ENCODE measurements around the gene SUSD6.

SUSD6 gene

DNA sequence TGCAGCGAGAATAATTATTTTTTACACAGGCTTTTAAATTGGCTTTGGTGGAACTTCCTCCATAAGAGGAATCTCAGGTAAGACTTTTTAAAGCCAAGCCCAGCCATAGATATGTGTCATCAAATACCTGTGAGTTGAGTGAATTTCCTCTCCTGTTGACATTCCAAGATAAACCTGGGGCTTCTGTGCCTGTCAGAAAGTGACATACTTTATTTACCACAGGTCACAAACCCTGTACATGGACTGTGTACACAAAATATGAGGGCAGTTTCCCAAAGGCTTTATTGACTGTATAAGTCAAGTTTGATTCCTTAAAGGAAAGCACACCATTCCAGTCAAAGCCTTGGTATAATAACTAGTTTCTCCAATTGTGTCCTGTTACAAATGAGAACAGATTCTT lies 129.7 kb downstream of the SUSD6 start:
- TF ChIP-seq CTCF (IDR thresholded peaks at IDR 0.05; ENCODE audit: low read length, missing control alignments) = no peak
- DNase-seq (ENCODE audit: low read depth) = no peak
- H3K4me3 ChIP-seq (replicated peaks; ENCODE audit: low read depth, low read length) = no peak overlapping the region

DNA sequence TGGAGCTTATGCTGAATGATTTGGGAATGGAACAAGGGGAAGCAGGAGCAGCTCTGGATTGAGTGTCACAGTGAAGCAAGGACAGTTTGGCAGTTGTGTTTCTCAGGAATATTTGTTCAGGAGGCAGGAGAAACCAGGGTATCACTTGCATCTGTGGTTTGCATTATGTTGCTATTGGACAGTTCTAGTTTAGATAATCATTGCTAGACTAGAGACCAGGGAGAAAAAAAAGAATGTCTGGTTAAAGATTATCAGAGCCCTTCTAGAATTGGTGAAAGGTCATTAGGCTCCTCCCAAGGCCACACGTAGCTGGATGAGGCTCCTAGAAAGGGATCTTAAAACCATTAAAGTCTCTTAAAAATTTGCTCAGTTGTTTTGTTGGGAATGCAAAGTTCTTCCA lies 138.6 kb downstream of the SUSD6 start:
- TF ChIP-seq CTCF (IDR thresholded peaks at IDR 0.05; ENCODE audit: low read length, missing control alignments) = no peak
- no peak overlapping the region for H3K4me3 ChIP-seq (replicated peaks; ENCODE audit: low read depth, low read length)
- no peak for DNase-seq (ENCODE audit: low read depth)

DNA sequence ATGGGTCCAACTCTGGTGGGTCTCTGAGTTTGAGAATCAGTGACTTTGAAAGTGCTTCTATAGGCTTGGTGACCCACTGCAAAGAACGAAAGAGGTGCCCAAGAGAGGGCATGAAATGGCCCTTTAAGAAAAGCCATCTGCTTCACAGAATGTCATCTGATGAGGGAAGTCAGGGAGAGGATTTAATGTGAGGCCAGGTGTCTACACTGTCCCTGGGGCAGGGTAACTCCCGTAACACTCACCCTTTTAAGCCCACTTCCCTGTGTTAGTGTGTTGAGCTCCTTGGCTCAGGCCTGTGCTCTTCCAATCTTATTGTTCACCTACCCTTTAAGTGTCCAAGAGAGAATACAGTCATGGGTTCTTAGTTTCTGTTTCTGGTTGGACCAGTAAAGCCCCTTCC lies 139.1 kb downstream of the SUSD6 start:
- no peak overlapping the region for H3K4me3 ChIP-seq (replicated peaks; ENCODE audit: low read depth, low read length)
- no peak for DNase-seq (ENCODE audit: low read depth)
- TF ChIP-seq CTCF (IDR thresholded peaks at IDR 0.05; ENCODE audit: low read length, missing control alignments) = no peak

DNA sequence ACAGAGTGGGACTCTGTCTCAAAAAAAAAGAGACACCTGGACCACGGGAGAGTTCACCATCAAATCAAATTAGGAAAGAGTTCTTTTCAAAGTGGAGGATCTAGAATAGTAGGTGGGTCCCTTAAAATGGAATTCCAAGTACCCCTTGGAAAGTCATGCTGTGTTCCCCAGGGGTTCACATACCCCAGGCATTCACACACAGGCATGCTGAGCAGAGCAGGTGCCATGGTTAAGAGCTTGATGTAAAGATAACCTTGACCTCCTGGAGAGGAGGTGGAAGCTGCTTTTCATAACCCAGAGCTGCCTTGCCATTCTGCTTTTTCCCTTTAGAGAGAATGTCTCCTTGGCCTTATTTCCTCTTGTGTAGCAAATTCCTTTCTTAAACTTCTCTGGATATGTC lies 141.4 kb downstream of the SUSD6 start:
- no peak overlapping the region for H3K4me3 ChIP-seq (replicated peaks; ENCODE audit: low read depth, low read length)
- no peak for DNase-seq (ENCODE audit: low read depth)
- TF ChIP-seq CTCF (IDR thresholded peaks at IDR 0.05; ENCODE audit: low read length, missing control alignments) = no peak

GRCh38 chr14:69753860-69754259 lies 142.5 kb downstream of the SUSD6 start:
- no peak for TF ChIP-seq CTCF (IDR thresholded peaks at IDR 0.05; ENCODE audit: low read length, missing control alignments)
- no peak for DNase-seq (ENCODE audit: low read depth)
- H3K4me3 ChIP-seq (replicated peaks; ENCODE audit: low read depth, low read length) = no peak overlapping the region

GRCh38 chr14:69754487-69754886 lies 143.1 kb downstream of the SUSD6 start:
- TF ChIP-seq CTCF (IDR thresholded peaks at IDR 0.05; ENCODE audit: low read length, missing control alignments) = no peak
- H3K4me3 ChIP-seq (replicated peaks; ENCODE audit: low read depth, low read length) = no peak overlapping the region
- DNase-seq (ENCODE audit: low read depth) = no peak

DNA sequence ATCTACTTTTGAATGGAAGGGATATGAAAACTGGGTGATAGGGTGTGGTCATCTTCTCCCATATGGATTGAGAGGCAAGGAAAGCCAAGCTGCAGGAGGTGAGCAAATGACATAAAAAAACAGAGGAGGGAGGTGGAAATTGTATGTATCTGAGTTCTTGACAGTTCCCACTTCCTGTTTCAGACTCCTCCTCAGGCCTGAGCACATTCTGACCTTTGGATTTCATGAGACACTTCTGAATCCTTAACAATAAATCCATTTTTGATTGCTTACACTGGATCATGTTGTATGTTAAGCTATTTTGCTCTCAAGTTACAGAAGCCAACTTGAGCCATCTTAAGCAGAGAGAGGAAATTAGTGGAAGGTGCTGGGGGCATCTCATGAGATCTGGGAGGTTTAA lies 143.9 kb downstream of the SUSD6 start:
- TF ChIP-seq CTCF (IDR thresholded peaks at IDR 0.05; ENCODE audit: low read length, missing control alignments) = no peak
- H3K4me3 ChIP-seq (replicated peaks; ENCODE audit: low read depth, low read length) = no peak overlapping the region
- DNase-seq (ENCODE audit: low read depth) = no peak
